ENCODE data around the gene HS6ST3. TPM values are rescaled to one million over a fixed set of nuclear protein-coding genes. Genes with fewer than 3 reads are reported as not detected.

The HS6ST3 gene
- total RNA-seq, 2 donors from 2014 or later: 0.02 to 0.13 TPM

GRCh38 chr13:96673825-96674224, 583.9 kb downstream of the HS6ST3 start:
- intact Hi-C loops (cut with DNase I): no loop called here
- no peak for TF ChIP-seq CTCF (IDR thresholded peaks at IDR 0.05)
- H3K4me1 ChIP-seq: no peaks in the 10 kb centered on the region
- no peak overlapping the region for H3K4me3 ChIP-seq
- H3K27me3 ChIP-seq: no peaks in the 10 kb centered on the region
- DNase-seq: no peak
- H3K9me3 ChIP-seq: no peaks in the 10 kb centered on the region
- no peak overlapping the region for H3K27ac ChIP-seq
- H3K36me3 ChIP-seq: no peaks in the 10 kb centered on the region
- H3K9ac ChIP-seq (ENCODE audit: low read depth in 2 of 2, low read length in 2 of 2): no peak overlapping the region

DNA sequence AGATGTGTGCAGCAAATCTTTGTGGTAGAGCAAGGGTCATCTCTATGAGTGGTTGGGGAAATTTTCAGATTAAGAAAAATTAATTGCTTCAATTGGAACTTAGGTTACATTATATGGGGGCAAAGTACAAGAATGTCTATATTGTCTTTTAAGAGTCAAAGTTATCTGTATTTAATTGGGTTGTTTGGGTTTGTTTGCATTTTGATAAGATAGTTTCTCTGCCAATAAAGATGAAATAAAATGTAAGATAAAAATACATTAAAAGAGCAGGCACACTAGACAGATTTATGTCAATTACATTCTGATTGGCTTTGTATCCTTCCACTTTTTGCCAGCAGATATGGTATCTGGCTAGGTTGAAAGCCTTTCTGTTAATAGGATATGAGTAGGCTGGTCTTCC, 587.1 kb downstream of the HS6ST3 start:
- H3K9me3 ChIP-seq: no peaks in the 10 kb centered on the region
- intact Hi-C loops (cut with DNase I): no loop called here
- no peak overlapping the region for H3K9ac ChIP-seq (ENCODE audit: low read depth in 2 of 2, low read length in 2 of 2)
- no peak overlapping the region for H3K27ac ChIP-seq
- no peak for TF ChIP-seq CTCF (IDR thresholded peaks at IDR 0.05)
- no peaks in the 10 kb centered on the region for H3K36me3 ChIP-seq
- DNase-seq: no peak
- no peak overlapping the region for H3K4me3 ChIP-seq
- no peaks in the 10 kb centered on the region for H3K27me3 ChIP-seq
- no peaks in the 10 kb centered on the region for H3K4me1 ChIP-seq

DNA sequence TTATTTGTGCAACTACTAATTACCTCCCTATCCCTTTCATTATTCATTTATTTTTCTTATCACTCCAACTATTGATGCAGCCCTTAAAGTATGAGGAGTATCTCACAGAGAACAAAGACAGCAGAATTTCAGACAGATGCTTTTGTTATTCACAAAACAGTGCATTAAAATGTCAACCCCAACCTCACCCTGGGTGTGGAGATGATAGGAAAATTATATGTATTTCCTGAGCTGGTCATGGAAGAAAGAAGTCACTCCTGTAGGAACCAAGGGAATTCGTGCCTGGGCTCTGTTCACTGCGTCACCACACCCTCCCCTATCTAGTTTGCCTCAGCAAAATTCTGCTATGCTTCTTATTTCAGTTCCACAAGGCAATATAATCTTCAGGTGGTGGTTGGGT, 588.9 kb downstream of the HS6ST3 start:
- Histone ChIP-seq H3K9ac (ENCODE audit: low read depth in 2 of 2, low read length in 2 of 2) (no peak overlapping the region), H3K4me3 (no peak overlapping the region), H3K27me3 (no peaks in the 10 kb centered on the region), H3K4me1 (no peaks in the 10 kb centered on the region), H3K9me3 (no peaks in the 10 kb centered on the region), H3K36me3 (no peaks in the 10 kb centered on the region), H3K27ac (no peak overlapping the region)
- TF ChIP-seq CTCF (IDR thresholded peaks at IDR 0.05): no peak
- no peak for DNase-seq
- intact Hi-C loops (cut with DNase I): no loop called here

GRCh38 chr13:96680898-96681297, 591.0 kb downstream of the HS6ST3 start:
- Histone ChIP-seq H3K4me3 (no peak overlapping the region), H3K27me3 (no peaks in the 10 kb centered on the region), H3K4me1 (no peaks in the 10 kb centered on the region), H3K27ac (no peak overlapping the region), H3K9me3 (no peaks in the 10 kb centered on the region), H3K9ac (ENCODE audit: low read depth in 2 of 2, low read length in 2 of 2) (no peak overlapping the region), H3K36me3 (no peaks in the 10 kb centered on the region)
- intact Hi-C loops (cut with DNase I): no loop called here
- TF ChIP-seq CTCF (IDR thresholded peaks at IDR 0.05): no peak
- DNase-seq: no peak

DNA sequence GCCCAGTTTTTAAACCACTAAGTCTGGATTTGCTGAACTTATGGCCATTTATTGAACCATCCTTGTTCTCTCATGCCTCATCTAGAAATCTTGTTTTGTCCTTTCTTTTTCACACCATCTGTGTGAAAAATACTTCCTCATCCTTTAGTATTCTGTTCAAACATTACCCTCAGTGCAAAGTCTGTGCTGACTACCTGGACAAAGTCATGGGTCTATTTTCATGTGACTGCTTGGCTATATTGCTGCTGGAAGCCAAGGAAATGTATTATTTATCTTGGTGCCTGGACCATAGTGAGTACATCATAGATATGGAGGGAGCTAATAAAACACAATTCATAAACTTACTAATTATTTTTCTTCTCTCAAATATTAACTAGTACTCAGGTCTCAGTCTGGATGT, 591.9 kb downstream of the HS6ST3 start:
- Histone ChIP-seq H3K4me3 (no peak overlapping the region), H3K27ac (no peak overlapping the region), H3K9ac (ENCODE audit: low read depth in 2 of 2, low read length in 2 of 2) (no peak overlapping the region), H3K27me3 (no peaks in the 10 kb centered on the region), H3K36me3 (no peaks in the 10 kb centered on the region), H3K4me1 (no peaks in the 10 kb centered on the region), H3K9me3 (no peaks in the 10 kb centered on the region)
- no peak for DNase-seq
- intact Hi-C loops (cut with DNase I): no loop called here
- TF ChIP-seq CTCF (IDR thresholded peaks at IDR 0.05): no peak

DNA sequence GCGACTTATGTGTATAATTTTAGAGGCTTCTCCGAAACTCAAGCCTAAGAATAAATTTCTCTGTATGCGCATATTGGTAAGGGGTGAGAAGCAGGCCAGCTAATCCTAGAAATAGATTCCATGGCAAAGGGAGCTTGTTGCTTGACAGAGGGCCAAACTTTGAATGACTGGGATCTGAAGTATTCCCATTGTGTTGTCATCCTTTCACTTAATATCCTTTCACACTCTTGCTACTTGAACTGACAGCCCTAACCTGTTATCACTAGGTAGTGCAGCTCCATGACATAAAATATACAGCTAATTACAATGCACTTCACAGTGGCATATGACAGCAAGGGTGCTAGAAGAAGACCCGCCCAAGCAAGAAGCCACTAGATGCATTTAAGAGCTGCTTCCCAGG, 594.6 kb downstream of the HS6ST3 start:
- DNase-seq: no peak
- TF ChIP-seq CTCF (IDR thresholded peaks at IDR 0.05): no peak

More for the DNA sequence above, 594.6 kb downstream of the HS6ST3 start:
- no peak overlapping the region for H3K4me3 ChIP-seq
- H3K9ac ChIP-seq (ENCODE audit: low read depth in 2 of 2, low read length in 2 of 2): no peak overlapping the region
- intact Hi-C loops (cut with DNase I): no loop called here
- no peaks in the 10 kb centered on the region for H3K9me3 ChIP-seq
- no peaks in the 10 kb centered on the region for H3K27me3 ChIP-seq
- H3K36me3 ChIP-seq: no peaks in the 10 kb centered on the region
- no peak overlapping the region for H3K27ac ChIP-seq
- H3K4me1 ChIP-seq: no peaks in the 10 kb centered on the region

Measured in colonic mucosa (tissue), 4 donors.